NCI-H2107 (cell line): ENCODE results near the gene TAS2R14.

Experiments used
- DNase-seq: peaks from one replicate; lab custom pipeline; 2025; lab: John Stamatoyannopoulos, UW

TAS2R14 gene

GRCh38 chr12:10904686-10905085 lies 34.4 kb downstream of the TAS2R14 start:
- no peak for DNase-seq

- no peak for DNase-seq
Observed at GRCh38 chr12:10901427-10901826, 37.6 kb downstream of the TAS2R14 start.

GRCh38 chr12:10900972-10901371 lies 38.1 kb downstream of the TAS2R14 start:
- no peak for DNase-seq

DNA sequence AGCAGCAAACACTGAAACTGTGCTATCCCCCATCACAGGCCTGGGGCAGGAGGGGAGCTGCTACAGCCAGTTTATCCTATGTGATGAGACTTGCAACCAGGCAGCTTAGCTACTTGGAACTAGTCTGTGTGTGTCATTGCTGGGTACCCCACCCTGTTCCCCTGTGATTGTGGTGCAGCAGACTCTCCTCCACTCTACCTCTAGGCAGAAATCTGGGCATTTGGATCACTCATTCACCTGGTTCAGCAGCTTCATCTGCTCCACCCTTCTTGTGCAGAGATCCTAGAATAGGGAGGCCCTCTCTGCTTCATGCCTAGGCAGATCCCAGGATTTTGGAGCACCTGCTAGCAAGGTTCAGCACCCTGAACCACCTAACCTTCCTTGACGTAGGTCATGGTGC lies 38.5 kb downstream of the TAS2R14 start:
- no peak for DNase-seq

DNA sequence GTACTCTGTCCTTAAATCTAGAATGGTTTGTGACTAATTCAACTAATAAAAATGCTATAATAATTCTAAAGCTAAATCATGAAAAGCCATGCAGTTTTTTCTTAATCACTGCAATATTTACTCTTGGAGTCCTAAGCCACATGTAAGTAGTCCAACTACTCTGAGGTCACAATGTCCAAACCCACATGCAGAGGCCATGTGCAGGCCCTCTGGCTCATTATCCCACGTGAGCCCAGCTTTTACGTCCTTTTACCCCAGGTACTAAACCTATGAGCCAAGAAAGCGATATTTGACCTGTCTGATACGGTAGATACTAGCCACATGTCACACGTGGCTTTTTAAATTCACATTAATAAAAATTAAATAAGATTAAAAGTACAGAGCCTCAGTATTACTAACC lies 42.2 kb downstream of the TAS2R14 start:
- no peak for DNase-seq

GRCh38 chr12:10891937-10892336 lies 47.1 kb downstream of the TAS2R14 start:
- DNase-seq, result no peak

- no peak for DNase-seq
Observed at GRCh38 chr12:10889226-10889625, 49.8 kb downstream of the TAS2R14 start.
